ENCODE data around the gene NOM1.
A peak's percentile ranks its signal among the peaks of the same experiment; 100 is the strongest.

The NOM1 gene

GRCh38 chr7:157005456-157006204 is 56.1 kb downstream of the NOM1 start:
- no peak for DNase-seq

DNA sequence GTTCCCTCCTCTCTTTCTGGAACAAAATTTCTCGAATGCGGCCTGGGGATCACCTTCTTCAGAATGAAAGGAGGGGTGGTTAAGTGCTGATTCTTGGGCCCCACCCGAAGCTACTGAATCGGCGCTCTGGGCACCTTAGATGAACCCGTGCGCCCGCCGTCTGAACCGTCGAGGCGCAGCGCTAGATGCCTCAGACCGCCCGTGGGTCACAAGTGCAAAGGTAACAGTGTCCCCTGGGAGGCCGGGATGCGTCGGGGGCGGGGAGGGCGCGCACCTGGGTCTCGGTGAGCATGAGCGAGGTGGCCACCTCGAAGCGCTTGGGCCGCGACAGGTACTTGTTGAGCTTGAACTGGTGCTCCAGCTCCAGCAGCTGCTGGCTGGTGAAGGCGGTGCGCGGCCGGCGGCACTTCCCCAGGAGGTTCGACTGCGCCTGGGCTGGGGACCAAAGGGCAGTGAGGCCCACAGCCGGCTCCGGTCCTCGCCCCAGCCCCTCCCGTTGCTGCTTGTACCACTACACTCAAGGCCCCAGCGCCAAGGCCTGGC is 56.8 kb downstream of the NOM1 start:
- no peak for DNase-seq

DNA sequence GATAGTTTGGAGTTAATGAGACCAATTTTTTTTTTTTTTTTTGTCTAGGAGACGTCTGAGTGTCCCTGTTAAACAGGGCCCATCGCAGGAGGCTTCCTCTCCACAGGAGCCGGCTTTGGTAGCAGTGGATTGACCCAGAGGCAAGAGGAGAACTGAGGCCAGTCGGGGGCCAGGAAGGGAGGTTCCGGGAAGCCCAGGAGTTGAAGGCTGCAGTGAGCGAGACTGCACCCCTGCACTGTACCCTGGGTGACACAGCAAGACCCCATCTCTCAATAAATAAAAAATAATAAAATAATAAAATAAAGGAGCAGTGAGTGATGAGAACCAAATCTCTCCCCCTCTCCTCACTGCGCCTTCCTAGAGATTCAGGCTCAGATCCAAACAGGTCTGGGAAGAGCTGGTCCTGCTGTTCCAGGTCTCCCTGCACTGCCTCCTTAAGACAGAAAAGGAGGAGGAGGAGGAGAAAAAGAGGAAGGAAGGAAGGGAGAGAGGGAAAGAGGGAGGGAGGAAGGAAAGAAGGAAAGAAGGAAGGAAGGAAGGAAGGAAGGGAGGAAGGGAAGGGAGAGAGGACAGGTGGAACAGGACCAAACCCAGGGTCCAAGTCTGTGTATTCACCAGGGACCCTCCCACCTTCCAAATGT is 57.4 kb downstream of the NOM1 start:
- no peak for DNase-seq

GRCh38 chr7:157007470-157008066 is 58.1 kb downstream of the NOM1 start:
- no peak for DNase-seq

GRCh38 chr7:157008206-157009169 is 59.0 kb downstream of the NOM1 start:
- no peak for DNase-seq

- no peak for DNase-seq
These were observed 59.8 kb downstream of the NOM1 start for GRCh38 chr7:157009170-157009777.

- no peak for DNase-seq
These were observed 60.5 kb downstream of the NOM1 start for GRCh38 chr7:157009778-157010587.

GRCh38 chr7:157010588-157011332 is 61.2 kb downstream of the NOM1 start, which contains the start of gene MNX1:
MNX1 (minus strand) TSS chr7:157010663; CDS start chr7:157010350, 313 bp downstream.
- peak; percentile 60 for DNase-seq

DNA sequence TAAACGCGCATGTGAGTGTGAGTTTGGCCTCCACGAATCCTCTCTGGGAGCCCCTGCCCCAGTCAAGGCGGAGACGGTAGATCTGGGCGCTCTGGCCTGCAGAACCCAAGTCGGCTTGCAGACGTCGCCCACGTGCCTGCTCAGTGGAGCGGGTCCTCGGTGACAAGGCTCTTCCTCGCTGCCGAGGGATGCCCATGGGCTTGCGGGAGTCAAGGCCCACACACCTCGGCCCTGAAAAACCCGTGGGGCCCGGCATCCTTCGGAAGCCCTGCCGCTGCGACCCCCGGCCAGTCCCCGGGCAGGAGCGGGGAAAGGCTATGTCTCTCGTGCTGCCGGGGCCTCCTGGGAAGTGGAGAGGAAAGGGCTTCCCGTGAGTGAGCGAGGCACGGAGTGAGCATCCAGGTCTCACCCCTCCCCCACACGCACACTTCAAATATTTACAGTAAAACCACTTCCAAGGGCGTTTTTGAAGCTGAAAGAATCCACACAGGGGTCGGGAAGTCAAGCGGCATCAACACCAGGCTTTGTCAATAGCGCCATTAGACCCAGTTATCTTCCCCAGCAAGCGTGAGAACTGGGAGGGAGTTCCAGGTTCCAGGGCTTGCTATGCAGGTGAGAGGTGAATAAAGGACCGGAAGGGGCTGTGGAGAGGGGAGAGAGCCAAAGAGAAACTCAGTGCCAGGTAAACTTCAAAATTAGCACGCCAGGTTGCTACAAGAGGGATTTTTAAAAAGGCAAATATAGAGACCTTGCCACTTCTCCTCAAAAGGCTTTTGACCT is 62.0 kb downstream of the NOM1 start:
- no peak for DNase-seq

GRCh38 chr7:157012113-157012547 is 62.6 kb downstream of the NOM1 start:
- no peak for DNase-seq

GRCh38 chr7:157013101-157013500 is 63.6 kb downstream of the NOM1 start:
- DNase-seq, result no peak

- no peak for DNase-seq
These were observed 64.4 kb downstream of the NOM1 start for GRCh38 chr7:157013602-157014549.

DNA sequence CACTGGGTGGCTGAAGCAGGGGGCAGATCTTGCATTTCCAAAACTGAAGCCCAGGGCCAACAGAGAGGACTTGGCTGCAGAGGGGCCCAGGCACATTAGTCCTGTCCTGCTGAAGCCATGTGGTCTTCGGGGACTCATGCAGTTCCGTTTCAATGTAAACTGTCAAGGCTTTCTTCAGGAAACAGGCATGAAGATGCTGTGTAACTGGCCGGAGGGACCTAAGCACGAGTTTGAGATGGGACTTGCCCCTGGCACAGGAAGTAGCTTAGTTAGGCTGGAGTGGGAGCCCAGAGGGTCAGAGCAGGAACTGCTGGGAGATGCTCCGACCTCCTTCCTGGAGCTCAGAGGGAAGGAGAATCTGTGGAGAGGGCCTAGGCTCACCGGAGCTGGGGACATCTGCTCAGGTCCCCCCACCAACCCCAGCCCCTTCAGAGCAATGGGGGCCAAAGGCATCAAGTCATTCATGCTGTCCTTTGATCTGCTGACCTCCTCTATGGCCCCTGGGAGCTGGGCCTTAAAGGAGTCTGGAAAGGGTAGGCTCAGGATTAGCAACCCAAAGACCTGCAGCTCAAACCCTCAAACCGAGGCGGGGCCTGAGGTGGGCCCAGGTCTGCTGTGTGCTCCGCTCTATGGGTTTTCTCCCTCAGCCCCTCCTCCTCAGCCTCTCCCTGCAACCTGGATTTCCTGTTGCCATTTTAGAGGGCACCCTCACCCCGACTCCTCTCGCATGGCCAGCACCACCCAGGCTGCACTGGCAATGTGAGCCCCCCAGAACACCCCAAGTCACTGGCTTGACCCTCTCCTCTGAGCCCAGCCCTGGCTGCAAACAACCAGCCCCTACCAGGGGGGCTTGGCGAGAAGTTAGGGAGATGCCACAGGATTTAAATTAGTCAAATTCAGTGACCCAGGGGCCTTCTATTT is 65.4 kb downstream of the NOM1 start:
- no peak for DNase-seq

GRCh38 chr7:157016024-157016351 is 66.5 kb downstream of the NOM1 start:
- no peak for DNase-seq

DNA sequence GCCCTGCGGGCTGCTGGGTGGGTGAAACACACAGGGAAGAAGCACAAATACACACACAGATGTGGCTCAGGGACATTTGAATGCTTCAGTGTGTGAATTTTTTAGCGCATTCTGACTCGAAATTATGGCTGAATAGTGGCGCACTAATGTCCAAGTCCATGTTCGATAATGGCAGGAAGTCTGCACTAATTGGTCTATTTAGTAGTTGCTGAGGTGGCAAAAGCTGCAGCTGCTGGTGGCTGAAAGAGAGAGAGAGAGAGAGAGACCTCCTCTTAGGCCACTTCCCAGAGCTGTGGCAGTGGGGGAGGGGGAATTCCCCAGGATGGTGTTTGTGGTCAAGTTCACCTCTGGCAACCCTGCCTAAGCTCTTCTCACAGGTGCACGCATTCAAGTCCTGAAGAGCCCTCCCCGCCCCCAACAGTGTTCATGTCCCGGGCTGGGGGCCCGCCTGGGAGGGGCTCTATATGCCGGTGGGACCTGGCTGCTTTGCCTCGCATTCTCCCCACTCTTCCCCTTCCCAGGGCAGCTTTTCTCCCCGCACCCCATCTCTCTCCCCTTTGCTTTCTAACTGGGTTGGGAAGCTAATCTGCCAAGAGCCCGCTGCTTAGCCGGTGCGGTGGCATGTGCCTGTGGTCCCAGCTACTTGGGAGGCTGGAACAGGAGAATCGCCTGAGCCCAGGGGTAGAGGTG is 67.0 kb downstream of the NOM1 start:
- DNase-seq, result no peak

GRCh38 chr7:157017149-157017548 is 67.6 kb downstream of the NOM1 start:
- DNase-seq, result no peak

All from NCI-H2081 treated with DMSO at 0.1 percent for 48 hours (cell line).